ENCODE results near the gene TEX55.

Gene TEX55

GRCh38 chr3:119181765-119182164 is 35.8 kb downstream of the TEX55 start:
- Histone ChIP-seq H3K9me3 (no peaks in the 10 kb centered on the region), H3K4me1 (no peaks in the 10 kb centered on the region), H3K36me3 (no peaks in the 10 kb centered on the region), H3K4me3 (no peak overlapping the region), H3K27ac (no peak overlapping the region), H3K27me3 (no peaks in the 10 kb centered on the region)
- TF ChIP-seq, protein P1, sequence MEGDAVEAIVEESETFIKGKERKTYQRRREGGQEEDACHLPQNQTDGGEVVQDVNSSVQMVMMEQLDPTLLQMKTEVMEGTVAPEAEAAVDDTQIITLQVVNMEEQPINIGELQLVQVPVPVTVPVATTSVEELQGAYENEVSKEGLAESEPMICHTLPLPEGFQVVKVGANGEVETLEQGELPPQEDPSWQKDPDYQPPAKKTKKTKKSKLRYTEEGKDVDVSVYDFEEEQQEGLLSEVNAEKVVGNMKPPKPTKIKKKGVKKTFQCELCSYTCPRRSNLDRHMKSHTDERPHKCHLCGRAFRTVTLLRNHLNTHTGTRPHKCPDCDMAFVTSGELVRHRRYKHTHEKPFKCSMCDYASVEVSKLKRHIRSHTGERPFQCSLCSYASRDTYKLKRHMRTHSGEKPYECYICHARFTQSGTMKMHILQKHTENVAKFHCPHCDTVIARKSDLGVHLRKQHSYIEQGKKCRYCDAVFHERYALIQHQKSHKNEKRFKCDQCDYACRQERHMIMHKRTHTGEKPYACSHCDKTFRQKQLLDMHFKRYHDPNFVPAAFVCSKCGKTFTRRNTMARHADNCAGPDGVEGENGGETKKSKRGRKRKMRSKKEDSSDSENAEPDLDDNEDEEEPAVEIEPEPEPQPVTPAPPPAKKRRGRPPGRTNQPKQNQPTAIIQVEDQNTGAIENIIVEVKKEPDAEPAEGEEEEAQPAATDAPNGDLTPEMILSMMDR (IDR thresholded peaks at IDR 0.05): no peak
- no peak for DNase-seq
- intact Hi-C loops (cut with DNase I; ENCODE audit: low total_unique reads): no loop called here

DNA sequence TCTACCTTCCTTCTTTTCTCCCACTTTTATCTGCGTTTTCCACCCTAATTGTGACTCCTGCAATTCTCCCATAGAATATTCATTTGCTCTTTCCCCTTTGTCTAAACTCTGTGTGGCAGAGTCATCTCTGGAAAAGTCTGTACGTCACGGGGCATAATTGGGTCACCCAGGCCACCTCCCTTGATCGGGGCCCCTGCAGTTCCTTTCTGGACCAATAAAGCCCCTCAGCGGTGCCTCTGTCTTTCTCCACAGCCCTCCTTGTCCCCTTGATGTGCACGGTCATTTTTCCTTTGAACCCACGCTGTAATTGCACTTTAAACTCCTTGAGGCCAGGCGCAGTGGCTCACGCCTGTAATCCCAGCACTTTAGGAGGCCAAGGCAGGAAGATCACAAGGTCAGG is 38.1 kb downstream of the TEX55 start:
- no peak for DNase-seq
- no peak overlapping the region for H3K27ac ChIP-seq
- TF ChIP-seq, protein P1 (IDR thresholded peaks at IDR 0.05): no peak

GRCh38 chr3:119184796-119185570 is 39.0 kb downstream of the TEX55 start:
- intact Hi-C loops (cut with DNase I; ENCODE audit: low total_unique reads): no loop called here
- Histone ChIP-seq H3K27ac (no peak overlapping the region), H3K36me3 (no peaks in the 10 kb centered on the region), H3K27me3 (no peaks in the 10 kb centered on the region), H3K4me1 (no peaks in the 10 kb centered on the region), H3K4me3 (no peak overlapping the region), H3K9me3 (no peaks in the 10 kb centered on the region)
- TF ChIP-seq, protein P1 (IDR thresholded peaks at IDR 0.05): no peak
- DNase-seq: no peak

More for the DNA sequence above, 38.1 kb downstream of the TEX55 start:
- Histone ChIP-seq H3K36me3 (no peaks in the 10 kb centered on the region), H3K9me3 (no peaks in the 10 kb centered on the region), H3K27me3 (no peaks in the 10 kb centered on the region), H3K4me3 (no peak overlapping the region), H3K4me1 (no peaks in the 10 kb centered on the region)
- intact Hi-C loops (cut with DNase I; ENCODE audit: low total_unique reads): no loop called here

DNA sequence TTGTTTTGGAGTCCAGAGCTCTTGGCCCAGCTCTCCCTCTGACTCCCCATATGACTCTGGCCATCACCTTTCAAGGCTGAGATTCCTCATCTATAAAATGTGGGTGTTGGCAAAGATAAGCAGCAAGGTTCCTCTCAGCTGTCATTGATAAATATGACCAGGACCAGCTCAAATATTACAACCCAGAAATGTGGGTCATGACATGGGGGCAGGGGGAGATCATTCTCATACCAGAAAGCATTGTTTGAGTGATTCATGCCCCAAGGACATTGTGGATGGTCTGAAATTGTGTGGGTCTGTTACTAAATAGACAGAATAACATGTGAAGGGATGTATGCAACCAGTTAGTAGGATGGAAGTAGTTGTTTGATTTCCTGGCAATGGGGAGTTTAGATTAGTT is 41.3 kb downstream of the TEX55 start:
- Histone ChIP-seq H3K36me3 (no peaks in the 10 kb centered on the region), H3K4me1 (no peaks in the 10 kb centered on the region), H3K27me3 (no peaks in the 10 kb centered on the region), H3K9me3 (no peaks in the 10 kb centered on the region), H3K4me3 (no peak overlapping the region), H3K27ac (no peak overlapping the region)
- no peak for DNase-seq
- TF ChIP-seq, protein P1 (IDR thresholded peaks at IDR 0.05): no peak
- intact Hi-C loops (cut with DNase I; ENCODE audit: low total_unique reads): no loop called here

DNA sequence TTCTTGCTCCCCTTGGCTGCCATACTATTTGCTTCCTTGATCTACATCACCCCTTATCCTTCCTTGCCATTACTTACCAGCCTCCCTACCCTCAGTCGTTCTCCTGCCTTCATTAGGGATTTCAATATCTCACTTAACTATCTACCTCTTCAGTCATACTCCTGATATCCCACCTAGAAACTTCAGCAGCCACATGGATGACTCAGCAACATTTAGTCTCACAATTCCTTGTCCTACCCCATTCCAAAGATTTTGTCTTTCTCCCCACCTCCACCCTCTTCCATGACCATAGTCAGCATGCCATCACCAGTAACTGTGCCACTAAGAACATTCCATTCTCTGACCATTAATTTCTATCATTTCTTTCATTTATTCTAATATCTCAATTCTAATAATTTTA is 45.8 kb downstream of the TEX55 start:
- H3K27ac ChIP-seq: no peak overlapping the region
- no peak overlapping the region for H3K4me3 ChIP-seq
- no peaks in the 10 kb centered on the region for H3K27me3 ChIP-seq
- TF ChIP-seq, protein P1 (IDR thresholded peaks at IDR 0.05): no peak
- H3K4me1 ChIP-seq: no peaks in the 10 kb centered on the region
- H3K9me3 ChIP-seq: no peaks in the 10 kb centered on the region
- DNase-seq: no peak
- intact Hi-C loops (cut with DNase I; ENCODE audit: low total_unique reads): no loop called here
- H3K36me3 ChIP-seq: no peaks in the 10 kb centered on the region
